GM19372 (cell line): ENCODE measurements around the gene DYNC1H1.
"Not testable (repeated sequence)": the region's sequence is repeated elsewhere in the genome, so short reads cannot be mapped to it uniquely, and the experiment has no call there.

ENCODE experiments used
- ATAC-seq: cut with Tn5 transposase; IDR thresholded peaks from one replicate; pipeline ENCODE4 v1.9.1; 2021; ENCODE audit warnings: mild to moderate bottlenecking, low read depth, moderate library complexity; ENCODE audit not compliant: unreplicated experiment

Gene DYNC1H1

DNA sequence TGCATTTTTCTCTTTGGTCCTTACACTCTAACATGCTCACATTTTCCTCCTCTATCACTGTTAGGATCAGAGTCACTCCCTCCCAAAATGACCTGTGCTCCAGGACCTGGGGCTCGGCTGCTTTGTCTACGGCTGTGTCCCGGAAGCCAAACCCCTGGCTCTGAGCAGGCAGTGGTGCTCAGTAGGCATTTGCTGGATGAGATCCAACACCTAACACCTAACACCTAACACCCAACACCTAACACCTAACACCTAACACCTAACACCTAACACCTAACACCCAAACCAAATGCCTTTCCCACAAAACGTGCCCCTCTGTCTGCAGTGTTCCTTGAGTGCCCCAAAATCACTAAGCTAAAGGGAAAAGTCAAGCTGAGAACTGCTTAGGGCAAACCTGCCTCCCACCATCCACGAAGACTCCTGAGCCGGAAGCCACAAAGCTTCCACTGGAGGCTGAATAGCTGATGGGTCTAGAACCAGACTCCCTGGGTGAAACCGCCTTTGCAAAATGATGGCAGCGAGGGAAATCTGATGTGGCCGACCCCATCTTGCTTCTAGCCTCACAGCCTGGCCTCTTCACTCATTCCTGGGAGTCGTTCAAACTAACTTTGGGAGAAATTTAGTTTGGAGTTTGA lies 93.2 kb downstream of the DYNC1H1 start:
- ATAC-seq, result no peak

DNA sequence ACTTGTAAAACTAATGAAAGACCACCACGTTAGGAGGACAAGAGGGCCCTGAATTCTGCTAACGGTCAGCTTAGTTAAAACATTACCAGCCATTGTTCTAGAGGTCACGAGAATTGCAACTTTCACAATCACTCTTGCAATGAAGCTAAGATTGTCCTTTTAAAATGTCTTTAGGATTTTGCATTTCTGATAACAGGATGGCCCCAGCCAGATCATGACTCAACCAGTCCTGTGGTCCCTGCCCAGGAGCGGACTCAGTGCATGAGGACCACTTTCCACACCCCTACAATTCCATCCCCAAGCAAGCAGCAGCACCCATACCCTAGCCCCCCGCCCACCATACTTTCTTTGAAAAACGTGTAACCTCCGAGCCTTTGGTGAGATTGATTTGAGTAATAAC lies 93.8 kb downstream of the DYNC1H1 start:
- no peak for ATAC-seq

DNA sequence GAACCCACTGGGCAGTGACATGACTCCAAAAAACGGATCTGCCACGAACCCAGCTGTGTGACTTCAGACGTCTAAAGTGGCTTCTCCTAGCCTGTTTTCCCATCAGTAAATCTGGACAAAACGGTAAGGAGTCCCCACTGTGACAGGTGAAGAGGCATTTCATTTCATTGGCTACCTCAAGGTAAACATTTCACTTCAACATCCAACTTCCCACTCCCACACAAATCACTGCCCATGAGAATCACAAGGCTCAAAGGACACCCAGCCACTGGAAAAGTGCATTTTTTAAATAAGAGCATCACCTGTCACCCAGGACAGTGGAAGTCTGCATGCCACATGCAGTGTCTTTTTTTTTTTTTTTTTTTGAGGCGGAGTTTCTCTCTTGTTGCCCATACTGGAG lies 94.6 kb downstream of the DYNC1H1 start:
- ATAC-seq, result no peak

DNA sequence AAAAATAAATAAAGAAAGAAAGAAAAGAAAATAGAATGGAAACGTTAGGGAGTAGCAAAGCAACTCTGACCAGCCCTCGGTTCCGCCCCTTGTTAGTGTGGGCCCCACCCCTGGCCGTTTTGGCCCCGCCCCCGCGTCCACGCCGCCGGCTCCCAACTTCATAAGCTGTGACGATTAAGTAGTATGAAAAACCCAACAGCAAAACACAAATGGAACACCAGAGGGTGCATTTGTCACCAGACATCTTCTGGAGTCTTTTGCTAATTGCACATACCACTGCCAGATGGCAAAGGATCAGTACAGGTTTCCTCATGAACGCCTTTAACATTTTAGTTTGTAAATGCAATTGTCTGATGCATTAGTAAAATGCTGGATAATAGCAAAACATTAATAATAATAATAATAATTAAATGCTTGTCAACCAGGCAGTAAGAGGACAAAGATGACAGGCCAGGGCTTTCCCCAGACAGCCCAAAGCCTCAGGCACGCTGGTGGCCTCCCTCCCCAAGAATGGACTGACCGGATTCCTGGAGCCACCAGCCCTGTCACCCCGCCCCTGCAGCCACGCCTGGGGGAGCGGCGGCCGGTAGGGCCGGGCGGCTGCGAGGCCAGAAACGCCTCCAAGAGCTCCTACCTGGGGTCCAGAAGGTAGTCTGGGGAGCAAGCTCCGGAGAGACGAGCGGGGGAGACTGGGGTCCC lies 98.9 kb downstream of the DYNC1H1 start:
- ATAC-seq, result peak; percentile 86

- ATAC-seq, result no peak
Measured at GRCh38 chr14:102063808-102064429, 99.5 kb downstream of the DYNC1H1 start.

DNA sequence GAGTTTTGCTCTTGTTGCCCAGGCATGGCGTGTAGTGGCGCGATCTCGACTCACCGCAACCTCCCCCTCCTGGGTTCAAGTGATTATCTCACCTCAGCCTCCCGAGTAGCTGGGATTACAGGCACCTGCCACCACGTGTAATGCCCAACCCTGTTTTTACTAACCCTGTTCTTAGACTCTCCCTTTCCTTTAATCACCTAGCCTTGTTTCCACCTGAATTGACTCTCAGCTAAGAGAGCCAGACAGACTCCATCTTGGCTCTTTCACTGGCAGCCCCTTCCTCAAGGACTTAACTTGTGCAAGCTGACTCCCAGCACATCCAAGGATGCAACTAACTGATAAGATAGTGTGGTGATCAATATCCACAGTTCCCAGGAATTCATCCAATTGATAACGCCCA lies 100.2 kb downstream of the DYNC1H1 start:
- not testable (repeated sequence) for ATAC-seq

DNA sequence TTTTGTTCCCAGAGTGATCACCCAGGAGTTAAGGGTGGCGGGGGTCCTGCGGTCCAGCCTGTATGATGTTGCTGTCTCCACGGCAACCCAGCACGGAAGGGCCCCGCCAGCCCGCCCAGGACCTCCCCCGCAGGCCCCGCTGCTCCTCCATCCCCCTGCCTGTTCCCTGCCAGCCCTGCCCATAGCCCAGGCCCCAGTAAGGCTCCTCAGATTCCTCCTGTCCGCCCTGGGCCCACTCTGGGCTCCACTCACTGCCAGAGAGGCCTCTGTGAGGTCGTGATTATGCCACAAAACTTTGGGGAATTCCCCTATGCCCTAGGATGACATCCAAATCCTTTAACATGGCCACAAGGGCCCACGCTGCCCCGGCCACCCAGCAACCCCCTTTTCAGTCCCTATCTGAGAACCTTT lies 101.7 kb downstream of the DYNC1H1 start:
- no peak for ATAC-seq

DNA sequence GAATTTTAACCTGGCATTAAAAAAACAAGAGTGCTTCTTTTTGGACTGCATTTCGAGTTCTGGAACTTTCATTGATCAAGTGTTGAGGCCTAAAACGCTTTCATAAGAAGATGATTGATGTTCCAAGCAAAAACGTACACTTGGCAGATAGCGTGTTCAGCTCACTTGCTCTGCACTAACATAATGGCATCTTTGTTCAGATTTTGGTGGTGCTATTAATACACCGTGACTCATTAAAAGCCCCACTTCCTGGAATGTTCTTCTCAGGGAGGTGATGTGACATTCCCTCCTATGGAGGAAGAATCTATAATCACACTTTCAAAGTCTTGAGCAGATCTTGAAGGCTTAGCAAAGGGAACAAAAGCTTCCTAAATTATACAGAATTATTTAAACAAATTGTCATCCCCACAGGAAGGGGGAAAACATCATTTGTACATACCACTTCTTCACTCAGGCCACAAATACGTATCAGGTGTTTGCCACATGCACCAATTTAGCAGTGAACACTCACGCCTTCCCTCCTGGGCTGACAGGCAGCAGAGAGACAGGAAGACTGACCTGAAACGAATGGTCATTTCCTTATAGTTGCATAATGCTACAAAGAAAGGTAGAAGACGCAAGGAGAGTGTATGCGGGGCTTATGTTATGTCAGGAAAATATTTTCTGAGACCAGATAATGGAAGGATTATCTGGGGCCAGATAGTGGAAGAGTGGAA lies 107.1 kb downstream of the DYNC1H1 start:
- ATAC-seq, result no peak

- ATAC-seq, result no peak
Measured at GRCh38 chr14:102074415-102074964, 110.1 kb downstream of the DYNC1H1 start.

DNA sequence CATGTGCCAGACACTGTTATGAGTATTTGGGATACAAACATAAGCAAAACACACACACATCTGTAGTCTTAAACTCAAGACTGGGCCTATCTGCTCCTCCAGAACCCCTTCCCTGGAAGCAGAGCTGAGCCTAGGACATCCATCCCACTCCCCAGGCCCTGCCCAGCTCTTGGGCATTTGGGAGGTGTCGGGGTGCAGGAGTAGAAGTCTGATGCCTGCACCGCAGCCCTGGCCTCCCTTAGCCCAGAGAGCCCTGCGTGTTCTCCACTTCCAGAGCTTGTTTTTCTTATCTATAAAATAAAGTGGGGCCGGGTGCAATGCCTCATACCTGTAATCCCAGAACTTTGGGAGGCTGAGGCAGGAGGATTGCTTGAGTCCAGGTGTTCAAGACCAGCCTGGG lies 110.8 kb downstream of the DYNC1H1 start:
- ATAC-seq, result no peak

DNA sequence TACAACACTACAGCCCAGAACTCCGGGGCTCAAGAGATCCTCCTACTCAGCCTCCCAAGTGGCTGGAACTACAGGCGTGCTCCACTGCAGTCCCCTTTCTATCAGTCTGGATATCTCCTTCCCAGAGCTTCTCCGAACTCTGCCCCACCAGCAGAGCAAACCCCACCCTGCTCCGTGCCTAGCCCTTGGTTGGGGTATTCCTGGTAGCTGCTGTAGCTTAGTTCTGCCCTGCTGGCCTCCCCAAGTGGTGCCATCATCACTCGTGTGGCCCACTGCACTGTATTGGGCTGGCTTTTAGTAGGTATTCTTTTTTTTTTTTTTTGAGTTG lies 113.0 kb downstream of the DYNC1H1 start:
- no peak for ATAC-seq

DNA sequence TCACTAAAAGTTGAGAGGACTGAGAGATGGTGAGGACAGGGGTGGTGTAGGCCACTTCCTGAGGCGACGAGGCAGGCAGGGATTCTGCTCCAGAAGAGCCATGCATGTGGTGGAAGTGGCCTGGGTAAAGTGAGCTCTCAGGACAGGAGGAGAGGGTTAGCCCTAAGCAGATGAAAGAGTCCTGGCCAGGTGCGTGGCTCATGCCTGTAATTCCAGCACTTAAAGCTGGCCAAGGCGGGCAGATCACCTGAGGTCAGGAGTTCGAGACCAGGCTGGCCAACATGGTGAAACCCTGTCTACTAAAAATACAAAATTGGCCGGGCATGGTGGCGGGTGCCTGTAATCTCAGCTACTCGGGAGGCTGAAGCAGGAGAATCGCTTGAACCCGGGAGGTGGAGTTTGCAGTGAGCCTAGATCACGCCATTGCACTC lies 114.0 kb downstream of the DYNC1H1 start:
- ATAC-seq, result not testable (repeated sequence)

GRCh38 chr14:102078831-102079699 lies 114.7 kb downstream of the DYNC1H1 start:
- ATAC-seq, result no peak

GRCh38 chr14:102079700-102079979 lies 115.3 kb downstream of the DYNC1H1 start:
- no peak for ATAC-seq

DNA sequence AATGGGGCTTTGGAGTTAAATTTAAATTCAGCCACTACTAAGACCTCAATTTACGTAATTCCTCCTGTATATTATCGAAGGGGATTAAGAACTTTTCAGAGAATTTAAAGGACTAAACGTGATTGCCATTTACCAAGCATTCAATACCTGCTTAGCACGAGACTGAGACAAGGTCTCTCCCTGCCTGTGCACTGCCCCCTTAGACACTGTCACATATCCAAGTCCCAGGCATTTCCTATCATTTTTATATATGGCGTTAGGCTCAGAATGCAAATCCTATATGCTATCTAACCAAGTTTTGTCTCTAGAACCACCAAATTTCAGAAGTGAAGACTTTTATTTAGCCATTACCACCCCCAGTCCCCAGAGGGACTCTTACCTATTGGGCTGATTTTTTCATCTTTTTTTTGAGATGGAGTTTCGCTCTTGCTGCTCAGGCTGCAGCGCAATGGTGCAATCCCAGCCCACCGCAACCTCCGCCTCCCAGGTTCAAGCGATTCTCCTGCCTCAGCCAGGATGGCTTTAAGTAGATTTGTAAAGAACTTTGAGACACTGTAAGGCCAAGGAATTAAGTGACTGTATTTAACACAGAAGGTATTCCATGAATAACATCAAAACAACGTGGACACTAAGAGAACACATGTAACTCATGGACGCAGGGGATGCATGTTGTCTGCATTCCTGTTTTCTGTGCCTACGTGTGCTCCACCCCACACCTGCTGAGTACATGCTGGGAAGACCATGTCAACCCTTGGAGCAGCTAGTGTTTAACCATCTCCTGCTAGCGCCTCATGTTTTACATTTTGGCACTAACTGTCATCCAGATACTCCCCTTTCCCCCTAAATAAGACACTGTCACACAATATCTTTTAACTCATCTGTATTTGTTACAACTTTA lies 116.1 kb downstream of the DYNC1H1 start:
- no peak for ATAC-seq

DNA sequence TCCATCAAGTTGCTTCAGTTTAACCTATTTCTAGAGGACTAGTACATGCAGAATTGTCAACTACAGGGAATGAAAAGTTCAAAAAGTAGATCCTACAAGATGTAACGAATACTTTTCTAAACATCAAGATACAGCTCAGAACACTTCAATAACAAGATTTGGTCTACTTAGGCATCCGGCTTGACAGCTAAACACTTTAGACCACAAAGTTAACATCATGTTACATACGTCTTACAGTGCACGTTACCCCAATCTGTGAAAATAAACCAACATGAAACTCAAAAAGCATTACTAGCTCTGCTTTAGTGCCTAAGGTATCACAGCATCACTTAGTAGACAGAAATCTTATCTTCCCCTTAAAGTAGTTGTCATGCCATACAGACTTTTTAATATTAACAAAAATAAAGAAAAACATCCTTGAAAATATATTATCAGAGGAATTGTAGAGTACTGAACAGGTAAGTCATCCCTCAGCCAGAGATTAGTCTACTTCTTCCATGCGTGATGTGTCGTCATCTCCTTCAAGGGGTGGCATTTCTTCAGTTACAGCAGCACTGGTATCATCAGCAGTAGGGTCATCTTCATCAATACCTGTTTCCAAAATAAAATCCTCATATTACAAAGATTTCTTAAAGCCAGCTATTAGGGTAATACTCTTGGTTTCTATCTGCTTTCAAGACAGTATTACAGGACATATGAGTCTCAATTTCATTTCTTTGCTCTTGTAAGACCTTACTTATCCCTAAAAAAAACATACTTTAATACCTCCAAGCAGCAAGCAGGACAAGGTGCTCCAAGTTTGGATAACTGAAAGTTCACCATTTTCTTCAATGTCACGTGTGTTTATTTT lies 117.1 kb downstream of the DYNC1H1 start:
- ATAC-seq, result no peak

DNA sequence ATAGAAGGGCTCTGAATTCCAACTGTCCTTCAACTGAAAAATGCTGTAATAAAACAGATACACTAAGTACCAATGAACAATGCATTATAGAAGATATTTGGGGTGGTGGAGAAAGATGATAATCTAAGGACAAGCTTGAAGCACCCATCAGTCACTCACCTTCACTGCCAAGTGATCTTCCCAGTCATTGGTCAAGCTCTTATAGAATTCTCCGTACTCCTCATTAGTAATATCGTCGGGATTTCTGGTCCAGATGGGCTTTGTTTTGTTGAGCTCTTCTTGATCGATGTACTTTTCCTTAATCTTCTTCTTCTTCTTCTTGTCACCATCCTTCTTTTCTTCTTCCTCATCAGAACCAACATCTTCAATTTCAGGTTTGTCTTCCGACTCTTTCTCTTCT lies 120.1 kb downstream of the DYNC1H1 start:
- not testable (repeated sequence) for ATAC-seq

DNA sequence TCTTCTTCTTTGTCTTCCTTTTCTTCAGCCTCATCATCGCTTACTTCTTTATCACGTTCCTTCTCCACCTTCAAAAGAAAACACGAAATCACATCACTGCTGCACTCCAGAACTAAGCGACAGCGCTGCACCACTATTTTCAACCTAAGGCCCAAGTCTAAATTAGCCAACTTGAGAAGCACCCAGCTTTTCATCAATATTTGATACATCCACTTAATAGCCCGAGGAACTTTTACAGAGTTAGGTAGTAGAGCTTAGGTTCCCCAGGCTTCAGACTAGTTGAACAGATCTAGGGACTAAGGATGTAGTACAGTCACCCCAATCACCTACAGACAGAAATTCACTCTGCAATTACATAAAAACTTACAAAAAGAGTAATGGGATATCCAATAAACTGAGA lies 120.6 kb downstream of the DYNC1H1 start:
- no peak for ATAC-seq
